NT2/D1 (cell line): Measurements from ENCODE around the gene PLP2.

Source experiments
- SUZ12 ChIP-seq: IDR thresholded peaks from 2 replicates; pipeline ENCODE4 v1.6.1; 2011; ENCODE audit not compliant: insufficient read length, insufficient read depth; ENCODE audit errors: extremely low read depth
- ZNF274 ChIP-seq: IDR thresholded peaks from 2 replicates; pipeline ENCODE4 v1.6.1; 2011; ENCODE audit warnings: mild to moderate bottlenecking, low read depth, low read length

DNA sequence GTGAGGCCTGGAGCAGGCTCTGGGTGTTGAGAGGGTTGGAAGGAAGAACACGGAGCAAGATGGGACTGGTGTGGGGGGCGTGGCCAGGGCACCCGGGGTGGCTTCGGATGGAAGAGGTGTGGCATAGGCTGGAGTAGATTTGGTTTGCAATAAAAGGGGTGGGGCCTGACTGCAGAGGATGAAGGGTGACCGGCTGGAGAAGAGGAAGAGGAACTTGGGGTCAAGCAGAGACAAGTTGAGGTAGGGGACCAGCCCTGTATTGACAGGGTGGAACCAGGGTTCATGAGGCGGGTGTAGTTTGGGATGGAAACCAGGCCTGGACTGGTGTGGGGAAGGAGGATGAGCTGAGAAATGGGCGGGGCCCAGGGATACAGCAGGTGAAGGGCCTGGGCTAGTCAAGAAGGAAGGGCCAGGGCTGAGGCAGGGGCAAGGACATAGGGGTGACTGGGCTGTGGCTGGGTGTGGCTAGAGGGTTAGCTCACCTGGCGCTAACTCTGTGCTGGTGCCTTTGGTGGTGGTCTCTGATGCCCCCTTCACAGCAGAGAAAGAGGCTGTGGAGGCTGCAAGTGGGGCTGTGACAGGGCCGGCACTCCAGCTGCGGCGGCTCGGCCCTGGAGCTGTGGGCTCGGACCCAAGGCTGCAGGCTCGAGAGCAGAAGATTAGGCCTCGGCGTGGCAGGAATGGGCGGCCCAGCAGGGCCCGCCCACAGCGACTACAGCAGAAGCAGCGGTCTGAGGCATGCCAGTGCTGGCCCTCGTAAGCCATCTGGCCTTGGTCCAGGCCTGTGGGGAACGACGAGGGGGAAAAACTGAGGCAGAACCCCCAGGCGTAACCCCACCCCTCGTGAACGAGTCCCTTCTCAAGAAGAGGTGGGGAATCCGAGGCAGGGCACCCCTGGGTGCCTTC lies 5.0 kb downstream of the PLP2 start:
- no peak for TF ChIP-seq SUZ12
- no peak for TF ChIP-seq ZNF274
